Posterior vena cava (tissue), 2 donors: ENCODE results near the gene LDLRAD4. TPM values are rescaled to one million over a fixed set of nuclear protein-coding genes. Genes with fewer than 3 reads are reported as not detected.

Source experiments
- DNase-seq: peaks from one replicate; pipeline ENCODE4 v3.0.0-alpha.2; 2020; ENCODE audit warnings: low spot score
- intact Hi-C, 2 donors: fragments of 100-400 bp; cut with DNase I; formaldehyde crosslinking; loops; one replicate each; pipeline versions ENCODE4 v1.14.1 to v1.14.2; 2022 to 2023
- total RNA-seq, 2 donors: library from RNA; stranded (reverse); fragmentation: NEBNext Ultra II Directional; extraction: Animal tissue kit (Norgen Biotek cat#: 25700); gene quantifications; one replicate each; pipeline ENCODE4 v1.2.1, GENCODE V29; 2021
- donor health status: DM: yes; HTN: yes; CAD: no.
- donor health status: DM: yes; HTN: yes; CAD: no.

Gene LDLRAD4
- total RNA-seq, 2 donors from 2014 or later = 52.3 to 74.8 TPM

DNA sequence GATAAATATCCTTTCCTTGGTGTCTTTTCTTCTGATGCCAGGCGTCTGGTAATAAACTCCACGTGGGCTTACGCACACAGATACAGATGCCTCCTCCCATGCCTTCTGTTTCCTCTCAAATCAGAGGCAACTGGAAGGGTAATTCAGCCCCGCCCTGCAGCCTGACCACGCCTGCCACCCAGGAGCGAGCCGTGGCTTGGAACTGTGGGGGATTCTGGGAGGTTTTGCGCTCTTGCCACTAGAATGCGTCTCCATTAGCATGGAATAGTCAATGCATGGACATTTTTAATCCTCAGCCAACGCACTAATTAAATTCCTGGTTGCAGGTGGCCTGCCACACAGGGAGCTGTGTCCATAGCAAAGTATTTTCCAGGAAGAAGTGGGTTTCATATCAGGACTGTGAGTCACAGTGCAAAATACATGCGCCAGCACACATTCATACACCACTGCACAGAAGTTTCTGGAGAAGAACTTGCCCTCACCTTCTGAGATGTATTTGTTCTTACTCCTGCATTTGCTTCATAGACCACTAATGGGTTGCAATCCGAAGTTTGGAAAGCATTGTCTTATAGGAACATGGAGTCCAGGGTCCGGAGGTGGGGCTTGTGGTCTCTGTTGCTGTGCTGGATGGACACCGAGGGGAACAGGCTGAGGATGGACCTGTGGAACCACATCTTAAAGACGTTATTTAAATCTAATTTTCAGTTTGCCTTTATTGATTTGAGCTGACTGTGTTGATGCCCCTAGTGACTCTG is 151.4 kb downstream of the LDLRAD4 start:
- intact Hi-C loops = loop anchor here in 1 of 2 donors (5.0 kb wide), 1 partner anchor 153 kb away; the partner anchor contains the start of gene LDLRAD4
- peak; percentile 55 for DNase-seq

DNA sequence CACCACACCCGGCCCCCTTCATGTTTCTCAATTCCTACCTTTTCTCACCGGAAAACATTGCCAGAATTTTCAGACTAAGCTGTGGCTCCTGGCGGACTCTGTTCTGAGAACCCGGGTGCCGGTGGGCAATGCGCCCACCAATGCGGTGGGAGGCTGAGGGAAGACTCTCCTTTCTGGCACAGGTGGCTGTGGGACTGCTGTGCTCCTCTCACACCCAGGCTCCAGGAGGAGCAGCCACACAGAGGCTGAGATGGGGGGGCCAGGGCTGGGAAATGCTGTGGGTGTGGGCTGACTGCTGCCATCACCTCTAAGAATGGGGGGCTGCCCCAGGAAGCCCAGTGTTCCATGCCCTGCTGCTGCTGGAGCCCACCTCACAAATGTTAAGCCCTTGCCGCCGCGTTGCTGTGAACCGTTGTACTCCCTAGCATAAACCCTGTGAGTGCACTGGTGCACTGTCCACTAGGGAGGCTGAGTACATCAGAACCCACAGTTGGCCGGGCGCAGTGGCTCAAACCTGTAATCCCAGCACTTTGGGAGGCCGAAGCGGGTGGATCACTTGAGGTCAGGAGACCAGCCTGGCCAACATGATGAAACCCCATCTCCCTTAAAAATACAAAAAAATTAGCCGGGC is 152.6 kb downstream of the LDLRAD4 start:
- intact Hi-C loops = loop anchor here in 1 of 2 donors (5.0 kb wide), 1 partner anchor 154 kb away; the partner anchor contains the start of gene LDLRAD4
- DNase-seq = no peak

DNA sequence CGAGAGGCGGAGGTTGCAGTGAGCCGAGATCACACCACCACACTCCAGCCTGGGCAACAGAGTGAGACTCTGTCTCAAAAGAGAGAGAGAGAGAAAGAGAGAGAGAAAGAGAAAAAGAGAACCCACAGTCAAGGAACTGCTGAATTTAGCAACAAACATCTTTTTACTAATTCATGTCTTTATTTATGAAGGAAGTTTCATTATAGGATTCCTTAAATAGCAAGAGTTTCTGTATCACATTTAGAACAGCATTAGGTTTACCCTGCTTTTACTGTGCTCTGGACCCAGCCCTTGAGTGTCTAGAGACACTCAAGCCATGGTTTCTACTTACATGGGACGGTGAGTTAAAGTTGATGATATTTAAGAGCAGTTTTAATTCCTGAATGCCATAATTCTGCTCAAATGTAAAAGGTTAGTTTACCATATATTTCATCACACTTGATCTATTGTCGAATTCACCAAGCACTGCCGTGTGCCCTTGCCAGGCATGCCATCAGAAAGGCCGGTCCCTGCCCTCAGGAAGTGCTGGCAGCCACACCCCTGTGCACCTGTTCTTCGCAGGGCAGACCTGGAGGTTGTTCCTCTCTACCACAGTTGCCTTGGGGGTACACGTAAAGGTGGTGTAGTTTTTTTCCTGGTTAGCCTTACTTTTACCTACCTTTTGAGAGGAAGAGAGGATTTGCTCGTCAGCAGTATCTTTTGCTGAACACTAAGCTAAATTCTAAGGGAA is 153.3 kb downstream of the LDLRAD4 start:
- intact Hi-C loops = loop anchor here in 1 of 2 donors (5.0 kb wide), 1 partner anchor 155 kb away; the partner anchor contains the start of gene LDLRAD4
- no peak for DNase-seq

DNA sequence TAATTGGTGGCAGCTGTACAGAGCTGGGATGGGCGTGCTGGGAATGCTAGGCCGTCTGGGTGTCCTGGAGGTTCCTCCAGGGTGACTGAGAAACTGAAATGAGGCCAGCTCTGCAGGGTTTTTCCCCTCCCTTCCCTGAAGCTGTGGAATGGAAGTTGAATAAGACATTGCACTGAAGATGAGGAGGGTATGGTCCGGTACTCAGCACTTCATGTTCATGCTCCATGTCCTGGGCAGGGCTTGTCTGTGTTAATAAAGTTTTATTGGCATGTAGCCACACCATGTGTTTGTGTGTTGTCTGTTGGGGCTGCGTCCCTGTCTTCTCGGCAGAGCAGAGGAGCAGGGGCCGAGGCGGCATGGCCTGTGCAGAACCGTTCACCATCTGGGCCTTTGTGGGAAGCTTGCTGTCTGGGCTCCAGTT is 154.0 kb downstream of the LDLRAD4 start:
- DNase-seq = peak; percentile 47
- intact Hi-C loops = loop anchor here in 1 of 2 donors (5.0 kb wide), 1 partner anchor 155 kb away; the partner anchor contains the start of gene LDLRAD4

DNA sequence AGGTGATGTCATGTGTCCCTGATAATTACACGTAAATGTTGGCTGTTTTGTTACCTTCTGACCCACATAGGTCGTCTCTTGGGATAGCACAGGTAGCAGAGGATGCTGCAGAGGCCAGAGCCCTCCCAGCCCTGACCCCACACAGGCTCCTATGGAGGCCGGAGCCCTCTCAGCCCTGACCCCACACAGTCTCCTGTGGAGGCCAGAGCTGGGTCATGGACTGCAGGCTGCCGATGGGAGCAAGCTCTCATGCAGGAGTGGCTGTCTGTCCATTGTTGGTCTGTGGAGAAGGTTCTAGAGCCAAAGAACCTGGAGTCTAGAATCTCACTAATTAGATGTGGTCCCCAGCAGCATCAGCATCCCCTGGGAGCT is 155.5 kb downstream of the LDLRAD4 start:
- DNase-seq = no peak
- intact Hi-C loops = loop anchor here in 1 of 2 donors (5.0 kb wide), 1 partner anchor 157 kb away; the partner anchor contains the start of gene LDLRAD4

DNA sequence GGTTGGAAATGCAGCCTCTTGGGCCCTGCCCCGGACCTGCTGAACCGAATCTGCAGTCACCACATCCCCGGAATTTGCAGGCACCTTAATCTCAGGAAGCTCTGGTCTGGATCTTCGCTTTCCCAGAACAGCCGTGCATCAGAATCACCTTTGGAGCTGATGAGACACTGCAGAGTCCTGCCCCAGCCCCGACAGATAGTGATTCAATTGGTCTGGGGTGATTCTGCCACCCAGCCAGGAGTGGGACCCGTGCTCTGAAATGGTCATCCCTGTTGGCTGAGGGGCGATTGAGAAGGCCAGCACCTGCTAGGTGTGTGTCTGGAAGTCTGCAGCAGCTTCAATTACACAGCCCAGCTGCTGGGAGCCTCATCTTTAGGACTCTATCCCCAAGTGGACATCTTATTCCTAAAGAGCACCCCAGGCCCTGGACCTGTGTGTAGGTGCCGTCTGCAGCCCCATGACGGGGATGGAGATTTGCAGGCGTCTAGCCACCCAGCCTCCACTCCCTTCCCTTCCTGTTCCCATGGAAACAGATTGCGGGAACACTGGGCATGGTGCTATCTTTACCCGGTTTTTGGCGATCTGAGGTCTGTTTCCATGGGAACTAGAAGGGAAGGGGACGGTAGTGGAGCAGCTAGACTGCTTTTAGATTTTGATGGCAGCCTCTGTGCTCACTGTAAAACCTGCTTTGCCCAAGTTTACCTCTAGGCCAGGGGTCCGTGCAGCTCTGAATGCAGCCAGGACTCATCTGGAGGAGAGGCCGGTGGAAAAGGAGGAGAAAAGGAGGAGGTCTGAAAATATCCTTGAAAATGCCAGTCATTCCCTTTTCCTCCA is 156.1 kb downstream of the LDLRAD4 start:
- intact Hi-C loops = loop anchor here in 1 of 2 donors (5.0 kb wide), 1 partner anchor 157 kb away; the partner anchor contains the start of gene LDLRAD4
- DNase-seq = no peak

DNA sequence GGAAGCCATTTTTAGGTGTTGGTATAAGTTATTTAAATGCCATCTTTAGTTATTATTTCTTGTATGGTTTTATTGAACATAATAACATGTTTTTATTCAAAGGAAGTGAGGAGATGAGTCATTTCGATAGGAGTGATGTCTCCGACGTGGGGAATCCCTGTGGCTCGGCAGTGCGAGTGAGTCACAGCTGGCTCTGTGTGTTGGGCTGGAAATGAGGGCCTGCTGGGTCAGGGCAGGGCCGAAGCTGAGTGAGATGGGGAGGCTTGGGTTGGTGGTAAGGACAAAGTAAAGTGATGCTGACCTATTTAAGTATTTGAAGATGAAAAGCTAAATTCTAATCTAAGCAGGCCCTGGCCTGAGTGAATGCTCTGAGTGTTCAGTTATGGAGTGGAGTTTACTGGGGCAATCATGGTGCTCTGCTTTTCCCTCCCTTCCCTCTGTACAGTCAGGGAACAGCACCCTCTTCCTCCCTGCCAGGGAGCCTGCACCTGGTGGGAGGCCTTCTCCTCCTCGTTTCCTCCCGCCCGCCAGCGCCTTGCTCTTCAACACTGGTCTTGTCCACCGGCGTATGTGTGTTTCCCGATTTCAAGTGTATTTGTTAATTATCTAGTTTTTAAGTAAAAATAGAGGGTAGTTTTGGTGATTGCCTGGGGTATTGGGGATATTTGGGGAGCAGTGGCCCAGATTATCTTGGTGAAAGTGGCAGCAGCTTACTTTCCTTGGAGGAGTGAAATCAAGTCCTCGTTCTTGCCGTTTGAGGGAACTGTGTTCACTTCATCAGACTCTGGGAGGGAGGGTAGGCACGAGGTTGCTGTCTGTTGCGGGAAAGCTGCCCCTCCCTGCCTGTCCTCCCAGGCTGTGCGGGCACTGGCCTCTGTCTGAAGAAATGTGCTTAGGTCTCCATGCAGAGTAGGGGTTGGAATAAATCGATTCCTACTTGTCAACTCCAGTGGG is 157.0 kb downstream of the LDLRAD4 start:
- peak; percentile 95 for DNase-seq
- intact Hi-C loops = no loop called here

DNA sequence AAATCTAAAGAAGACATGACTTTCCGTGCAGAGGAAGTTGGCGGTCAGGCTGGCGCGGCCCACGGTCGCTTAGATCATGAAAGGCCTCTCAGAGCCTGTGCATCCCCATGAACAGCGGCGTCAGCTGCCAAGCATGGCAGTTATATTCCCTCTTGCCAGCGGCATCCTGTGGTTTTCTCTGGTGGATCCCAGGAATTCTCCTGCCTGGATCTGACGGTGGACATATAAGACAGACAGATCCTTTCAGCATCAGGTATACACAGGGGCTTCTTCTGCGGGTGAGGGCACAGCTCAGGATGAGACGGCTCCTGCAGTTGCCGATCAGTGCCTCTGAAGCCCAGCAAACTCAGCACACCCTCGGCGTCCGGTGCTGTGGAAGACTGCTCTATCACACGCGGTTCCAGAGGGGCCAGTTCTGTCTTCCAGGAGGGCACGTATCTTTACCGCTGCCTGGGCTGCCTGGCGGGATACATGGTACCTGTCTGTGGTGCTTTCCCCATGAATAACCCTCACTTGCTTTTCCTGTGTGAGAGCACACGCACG is 157.8 kb downstream of the LDLRAD4 start:
- intact Hi-C loops = no loop called here
- DNase-seq = no peak

DNA sequence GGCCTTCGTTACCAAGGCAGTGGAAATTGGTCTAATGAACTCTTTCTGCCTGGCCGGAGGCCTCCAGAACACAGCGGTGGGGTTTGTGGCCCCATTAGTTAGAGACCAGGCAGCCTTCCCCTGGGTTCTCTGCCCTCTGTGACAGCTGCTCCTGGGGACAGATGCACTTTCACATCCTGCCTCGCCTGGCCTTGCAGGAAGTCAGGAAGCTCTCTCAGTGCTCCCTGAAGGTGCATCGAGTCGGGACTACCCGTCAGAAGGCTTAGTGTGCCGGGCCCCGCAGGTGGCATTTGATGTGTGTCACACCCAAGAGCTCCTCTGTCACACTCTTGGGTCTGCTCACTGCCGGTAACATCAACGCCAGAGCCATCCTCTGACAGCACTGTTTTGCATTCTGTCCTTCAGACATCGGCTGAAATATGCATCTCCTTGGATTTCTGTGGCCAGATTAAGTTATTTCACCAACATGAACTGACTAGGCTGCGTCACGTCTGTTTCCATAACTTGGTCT is 158.3 kb downstream of the LDLRAD4 start:
- intact Hi-C loops = no loop called here
- no peak for DNase-seq

DNA sequence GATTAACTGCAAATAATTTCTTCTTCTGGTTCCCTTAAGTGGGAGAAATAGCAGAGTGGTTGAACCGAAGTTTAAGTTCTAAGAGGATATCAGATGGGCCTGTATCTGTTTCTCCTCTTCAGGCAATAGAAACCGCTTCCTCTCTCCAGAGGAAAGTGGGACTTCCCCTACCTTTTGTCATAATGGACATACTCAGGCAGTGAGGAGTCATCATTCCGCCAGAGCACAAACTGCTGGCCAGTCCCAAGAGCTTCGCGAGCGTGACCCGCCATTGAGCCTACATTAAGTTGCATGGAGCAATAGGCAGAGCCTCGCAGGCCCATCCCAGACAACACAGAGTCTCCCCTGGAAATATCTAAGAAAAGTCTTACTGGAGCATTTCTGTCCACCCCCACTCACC is 158.9 kb downstream of the LDLRAD4 start:
- no peak for DNase-seq
- intact Hi-C loops = no loop called here

DNA sequence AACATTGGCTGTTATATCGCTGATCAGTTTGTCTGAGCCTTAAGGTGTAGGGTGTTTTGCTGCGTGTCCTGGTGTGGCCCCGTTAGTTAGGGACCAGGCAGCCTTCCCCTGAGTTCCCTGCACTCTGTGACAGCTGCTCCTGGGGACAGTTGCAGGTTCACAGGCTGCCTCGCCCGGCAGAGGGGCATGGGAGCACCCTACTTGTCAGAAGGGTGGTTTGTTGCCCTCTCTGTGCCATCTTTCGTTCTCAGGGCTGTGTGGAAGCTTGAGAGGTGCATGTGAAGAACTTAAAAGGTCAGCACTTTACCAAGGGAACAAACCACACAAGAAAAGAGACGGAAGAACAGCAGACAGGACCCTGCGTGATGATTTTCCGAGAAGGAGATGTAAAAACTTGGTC is 159.6 kb downstream of the LDLRAD4 start:
- intact Hi-C loops = loop anchor here in 1 of 2 donors (2.0 kb wide), 1 partner anchor 175 kb away; no protein-coding TSS in a partner anchor
- no peak for DNase-seq

DNA sequence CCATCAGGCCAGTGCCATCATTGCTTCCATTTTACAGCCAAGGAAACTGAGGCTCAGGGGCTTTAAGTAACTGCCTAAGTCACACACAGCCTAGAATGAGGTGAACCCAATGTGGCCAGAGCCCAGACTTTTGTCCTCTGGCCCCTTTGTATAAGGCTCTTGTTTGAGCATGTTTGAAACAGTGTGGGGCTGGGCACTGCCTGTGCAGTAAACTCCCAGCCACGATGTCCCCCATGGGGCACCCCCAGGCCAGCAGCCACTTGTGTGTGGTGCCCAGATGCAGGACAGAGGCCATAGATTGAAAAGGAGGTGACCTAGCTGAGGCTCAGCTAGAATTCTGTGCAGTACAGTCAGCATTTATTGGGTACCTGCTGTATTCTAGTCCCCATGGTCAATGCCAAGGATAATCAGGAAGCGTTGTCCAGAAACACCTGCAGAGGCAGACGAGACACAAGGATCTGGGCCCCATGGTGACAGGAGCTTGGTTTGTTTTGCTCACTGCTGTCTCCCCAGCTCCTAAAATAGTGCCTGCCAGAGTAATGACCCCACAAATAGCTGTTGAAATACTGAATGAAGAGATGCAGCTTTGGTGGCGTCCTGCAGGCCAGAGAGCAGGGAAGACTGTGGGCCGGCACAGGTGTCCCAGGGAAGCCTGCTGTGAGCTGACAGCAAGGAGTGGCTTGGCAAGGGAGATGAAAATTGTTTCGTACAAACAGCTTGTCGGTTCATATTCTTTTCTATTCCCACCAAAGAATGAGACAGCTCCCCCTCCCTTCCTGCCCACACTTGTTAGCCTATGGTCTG is 160.7 kb downstream of the LDLRAD4 start:
- intact Hi-C loops = loop anchor here in 1 of 2 donors (2.0 kb wide), 1 partner anchor 174 kb away; no protein-coding TSS in a partner anchor
- no peak for DNase-seq

DNA sequence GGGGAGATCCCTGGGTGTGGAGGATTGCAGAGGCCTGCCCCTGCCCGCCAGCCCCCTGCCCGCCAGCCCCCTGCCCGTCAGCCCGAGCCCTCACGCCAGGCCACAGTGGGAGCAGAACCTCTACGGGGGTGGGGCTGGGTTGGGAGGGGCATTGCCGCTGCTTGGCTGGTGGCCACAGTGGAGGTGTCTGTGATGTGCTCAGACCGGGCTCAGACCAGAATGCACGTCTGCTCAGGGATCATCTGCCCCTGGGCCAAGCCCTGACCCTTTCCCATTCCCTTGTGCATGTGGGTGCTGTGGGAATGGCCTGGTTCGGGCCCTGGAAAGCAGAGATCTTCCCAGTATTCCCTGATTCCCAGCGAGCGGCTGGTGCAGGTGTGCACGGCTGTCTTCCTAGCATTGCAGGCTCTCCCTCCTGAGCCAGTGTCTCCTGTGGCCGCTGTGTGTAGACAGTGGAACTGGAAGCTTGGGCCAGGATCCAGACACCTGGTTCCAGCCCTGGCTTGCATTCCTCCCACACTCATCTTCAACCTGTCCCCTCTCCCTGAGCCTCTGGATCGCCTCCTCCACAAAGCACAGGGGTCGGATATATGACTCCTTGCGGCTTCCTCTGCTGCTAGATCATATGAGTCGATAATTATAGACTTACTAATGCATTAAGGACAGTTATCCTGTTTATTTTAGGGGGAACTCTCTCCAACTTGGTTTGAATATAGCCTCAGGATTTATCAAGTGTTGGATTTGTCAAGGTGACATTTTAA is 161.6 kb downstream of the LDLRAD4 start:
- no peak for DNase-seq
- intact Hi-C loops = loop anchor here in 1 of 2 donors (2.0 kb wide), 1 partner anchor 173 kb away; no protein-coding TSS in a partner anchor

DNA sequence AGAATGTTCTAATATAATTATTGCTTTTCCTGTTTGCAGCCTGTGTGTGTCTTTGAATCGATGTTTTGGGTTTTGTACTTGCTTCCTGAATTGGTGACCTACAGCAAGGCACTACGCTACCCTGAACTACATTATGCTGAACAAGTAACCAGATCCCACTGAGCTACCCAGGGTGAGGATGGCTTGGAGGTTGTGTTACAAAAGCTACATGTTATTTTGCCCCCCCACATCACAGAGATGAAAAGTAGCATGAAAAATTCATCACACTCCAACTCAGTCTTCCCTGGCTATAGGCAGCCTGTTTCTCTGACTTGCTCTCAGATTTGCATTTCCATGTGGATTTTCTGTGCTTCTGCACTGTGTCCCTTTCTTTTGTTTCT is 162.1 kb downstream of the LDLRAD4 start:
- intact Hi-C loops = no loop called here

DNA sequence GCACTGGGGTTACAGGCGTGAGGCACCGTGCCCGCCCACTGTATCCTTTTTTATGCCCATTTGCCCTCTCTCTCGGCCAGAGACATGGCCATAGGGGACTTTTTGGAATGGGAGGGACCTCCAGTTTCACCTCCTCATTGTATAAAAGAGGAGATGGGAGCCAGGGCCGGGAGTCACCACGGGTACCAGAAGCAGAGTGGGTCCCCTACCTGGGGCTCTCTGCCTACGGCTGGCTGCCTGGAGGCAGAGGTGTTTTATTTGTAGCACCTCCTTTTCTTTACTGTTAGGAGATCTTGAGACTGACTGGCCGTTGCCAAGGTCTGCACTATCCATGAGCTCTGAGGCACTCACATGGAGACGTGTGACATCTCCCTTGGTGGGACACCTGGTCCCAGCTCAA is 162.8 kb downstream of the LDLRAD4 start:
- intact Hi-C loops = no loop called here
- no peak for DNase-seq

More for the DNA sequence above, 162.1 kb downstream of the LDLRAD4 start:
- no peak for DNase-seq

DNA sequence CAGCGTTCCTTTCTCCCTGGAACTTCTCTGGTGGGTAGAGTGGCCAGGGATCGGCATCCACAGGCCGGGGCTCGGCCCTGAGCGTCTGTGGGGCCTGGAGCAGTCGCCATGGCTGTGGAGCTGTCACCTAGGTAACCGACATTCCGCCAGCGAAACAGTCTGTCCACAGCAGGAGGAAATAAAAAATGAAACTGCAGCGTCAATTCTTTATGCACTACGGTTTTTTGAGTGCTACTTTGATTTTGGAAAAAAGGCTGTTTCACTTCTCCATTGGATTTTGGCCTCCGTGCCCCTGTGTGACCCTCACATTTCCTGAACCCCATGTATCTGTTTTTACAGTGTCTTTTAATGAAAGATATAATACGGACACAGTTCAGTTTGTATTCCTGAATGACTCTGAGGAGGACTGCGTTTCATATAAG is 163.4 kb downstream of the LDLRAD4 start:
- intact Hi-C loops = no loop called here
- DNase-seq = peak; percentile 91
